ENCODE data around the gene ENOX1.

Gene ENOX1

GRCh38 chr13:43389573-43389972 lies 397.2 kb downstream of the ENOX1 start:
- no peak for DNase-seq

DNA sequence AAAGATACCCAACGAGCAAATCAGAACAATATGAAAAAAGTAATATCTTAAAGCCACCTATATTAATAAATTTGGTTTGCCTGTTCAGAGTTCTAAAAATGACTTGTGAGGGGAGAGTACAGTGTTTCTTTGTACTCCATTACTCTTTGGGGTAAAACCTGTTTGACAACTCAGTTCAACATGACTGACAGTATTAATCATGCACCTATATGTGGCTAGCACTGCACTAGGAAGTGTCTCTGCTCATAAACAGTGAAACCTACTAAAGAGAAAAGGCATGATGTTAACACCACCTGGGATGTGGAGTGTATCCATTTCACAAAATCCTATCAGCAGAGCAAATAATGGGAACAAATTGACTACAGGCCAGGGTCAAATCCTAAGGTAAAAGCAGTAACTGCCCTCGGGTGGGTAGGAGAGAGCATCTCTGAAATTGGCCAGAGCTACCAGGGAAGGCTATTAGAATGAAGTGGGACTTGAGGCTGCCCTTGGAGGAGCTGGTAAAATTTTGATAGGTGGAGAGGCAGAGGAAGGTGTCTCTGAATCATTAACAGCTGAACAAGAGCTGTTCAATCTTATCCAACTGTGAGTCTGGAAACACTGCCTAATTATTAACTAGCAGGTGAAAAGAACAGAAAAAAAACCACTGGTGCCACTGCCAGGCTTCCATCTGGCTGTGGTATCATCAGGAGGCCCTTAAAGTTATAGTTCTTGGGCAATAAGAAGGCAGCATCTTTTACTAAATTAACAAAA lies 398.3 kb downstream of the ENOX1 start:
- no peak for DNase-seq

DNA sequence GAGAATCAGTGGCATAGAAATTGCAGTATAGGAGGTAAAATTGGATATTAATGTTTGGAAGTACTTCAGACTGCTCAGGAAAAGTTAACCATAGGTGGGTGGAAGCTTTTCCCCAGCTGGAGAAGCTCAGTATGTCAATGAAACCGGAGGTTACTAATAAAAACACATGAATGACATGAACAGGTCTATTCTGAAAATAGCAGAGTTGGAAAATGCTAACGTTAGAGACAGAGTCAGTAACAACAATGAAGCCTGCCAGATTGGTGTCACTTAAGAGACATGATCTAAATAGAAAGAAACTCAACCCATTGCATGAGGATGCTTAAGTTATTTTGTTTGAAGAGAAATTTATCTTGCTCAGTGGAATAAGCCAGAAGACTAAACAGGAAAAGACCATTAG lies 398.9 kb downstream of the ENOX1 start:
- no peak for DNase-seq

- DNase-seq = no peak
Measured at GRCh38 chr13:43383498-43384165, 403.1 kb downstream of the ENOX1 start.

- DNase-seq = no peak
Measured at GRCh38 chr13:43379738-43380137, 407.0 kb downstream of the ENOX1 start.

DNA sequence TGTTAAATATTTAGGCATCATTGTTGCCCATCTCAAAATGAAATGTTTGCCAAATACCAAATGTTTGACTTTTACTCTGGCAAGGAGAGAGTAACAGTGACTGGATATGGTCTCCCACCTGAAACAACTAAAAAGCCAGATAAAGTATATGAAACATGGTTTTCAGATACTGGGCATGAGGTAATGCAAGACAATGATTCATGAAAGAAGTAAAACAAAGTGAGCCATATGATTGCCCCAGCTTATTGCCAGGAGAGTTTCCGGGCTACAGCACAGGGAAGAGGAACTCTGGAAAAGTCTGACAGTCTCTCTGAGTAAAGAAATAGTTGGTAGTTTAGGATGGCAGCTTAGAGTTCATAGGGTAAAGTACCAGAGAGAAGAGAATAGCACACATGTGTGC lies 408.8 kb downstream of the ENOX1 start:
- DNase-seq = no peak

GRCh38 chr13:43377149-43377548 lies 409.6 kb downstream of the ENOX1 start:
- DNase-seq = peak in 4 of 58 donors; percentile 18 to 33 (median 26)

GRCh38 chr13:43376596-43376995 lies 410.2 kb downstream of the ENOX1 start:
- no peak for DNase-seq

DNA sequence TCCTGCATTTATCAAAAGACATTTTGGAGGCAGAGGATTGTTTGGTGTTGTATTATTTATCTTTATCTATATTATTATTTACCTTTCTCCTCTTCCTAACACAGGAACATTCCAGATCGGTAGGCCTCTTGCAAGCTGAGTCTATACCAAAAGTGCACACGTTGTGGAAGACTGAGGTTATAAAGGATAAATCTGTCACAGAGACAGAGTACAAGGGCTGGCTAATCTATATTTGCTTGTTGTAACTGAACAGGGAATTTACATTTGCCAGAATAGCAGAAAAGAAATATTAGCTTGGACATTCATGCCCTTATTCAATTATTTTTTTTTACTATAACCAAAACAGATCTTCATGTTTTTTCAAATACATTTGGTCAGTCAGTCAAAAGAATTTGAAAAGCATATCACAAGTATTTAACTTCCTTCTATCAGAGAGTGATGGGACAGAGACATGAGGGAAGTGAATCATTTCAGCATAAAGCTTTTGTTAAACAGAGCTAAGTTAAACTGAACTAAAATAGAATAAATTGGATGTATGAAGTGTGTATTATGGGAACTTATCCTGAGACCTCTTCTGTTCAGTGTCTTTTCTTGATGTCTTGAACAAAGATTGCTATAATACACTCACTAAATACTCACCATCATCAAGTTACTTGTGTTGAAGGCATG lies 410.8 kb downstream of the ENOX1 start:
- DNase-seq = no peak

DNA sequence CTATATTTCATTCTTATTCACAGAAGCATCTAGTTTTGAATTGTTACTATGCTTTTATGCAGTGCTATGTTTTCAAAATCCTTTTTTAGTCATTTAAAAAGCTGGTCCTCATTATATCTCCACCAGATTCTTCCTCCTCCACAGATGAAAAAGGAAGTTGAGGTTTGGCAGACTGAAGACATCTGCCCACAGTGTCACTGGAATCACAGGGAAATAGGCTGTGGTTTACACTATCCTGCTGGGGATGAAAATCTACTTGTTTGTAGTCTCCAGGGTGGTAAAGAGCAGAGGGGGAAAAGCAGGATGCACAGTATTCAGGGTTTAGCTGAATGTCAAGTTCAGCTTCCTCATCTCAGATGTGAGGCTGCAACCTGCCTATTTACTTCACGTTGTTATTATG lies 412.2 kb downstream of the ENOX1 start:
- DNase-seq = peak in 1 of 58 donors; percentile 28

- no peak for DNase-seq
Measured at GRCh38 chr13:43373400-43373799, 413.4 kb downstream of the ENOX1 start.

DNA sequence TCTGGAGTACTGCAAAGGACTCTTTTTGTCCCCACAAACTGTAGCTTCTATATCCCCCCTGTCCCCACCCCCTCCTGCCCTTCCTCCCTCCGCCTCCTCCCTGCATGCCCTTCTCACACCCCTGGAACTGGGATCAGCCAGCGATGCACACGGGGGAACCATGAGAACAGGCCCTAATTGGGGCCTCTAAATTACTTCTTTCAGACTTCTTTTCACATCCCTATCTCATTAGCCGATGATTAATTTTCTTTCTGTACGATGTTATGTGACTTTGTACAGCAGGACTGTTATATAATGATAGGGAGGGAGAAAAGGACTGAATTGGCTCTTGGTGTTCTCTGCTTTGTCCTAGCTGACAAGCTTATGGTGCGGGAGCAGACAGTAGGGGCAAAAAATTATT lies 415.9 kb downstream of the ENOX1 start:
- no peak for DNase-seq

- no peak for DNase-seq
Measured at GRCh38 chr13:43369319-43369718, 417.5 kb downstream of the ENOX1 start.

- peak in 1 of 58 donors; percentile 32 for DNase-seq
Measured at GRCh38 chr13:43368003-43368402, 418.8 kb downstream of the ENOX1 start.

GRCh38 chr13:43365039-43365344 lies 421.8 kb downstream of the ENOX1 start:
- DNase-seq = no peak

GRCh38 chr13:43364210-43365038 lies 422.3 kb downstream of the ENOX1 start:
- DNase-seq = peak in 10 of 58 donors; percentile 9 to 69 (median 23)

DNA sequence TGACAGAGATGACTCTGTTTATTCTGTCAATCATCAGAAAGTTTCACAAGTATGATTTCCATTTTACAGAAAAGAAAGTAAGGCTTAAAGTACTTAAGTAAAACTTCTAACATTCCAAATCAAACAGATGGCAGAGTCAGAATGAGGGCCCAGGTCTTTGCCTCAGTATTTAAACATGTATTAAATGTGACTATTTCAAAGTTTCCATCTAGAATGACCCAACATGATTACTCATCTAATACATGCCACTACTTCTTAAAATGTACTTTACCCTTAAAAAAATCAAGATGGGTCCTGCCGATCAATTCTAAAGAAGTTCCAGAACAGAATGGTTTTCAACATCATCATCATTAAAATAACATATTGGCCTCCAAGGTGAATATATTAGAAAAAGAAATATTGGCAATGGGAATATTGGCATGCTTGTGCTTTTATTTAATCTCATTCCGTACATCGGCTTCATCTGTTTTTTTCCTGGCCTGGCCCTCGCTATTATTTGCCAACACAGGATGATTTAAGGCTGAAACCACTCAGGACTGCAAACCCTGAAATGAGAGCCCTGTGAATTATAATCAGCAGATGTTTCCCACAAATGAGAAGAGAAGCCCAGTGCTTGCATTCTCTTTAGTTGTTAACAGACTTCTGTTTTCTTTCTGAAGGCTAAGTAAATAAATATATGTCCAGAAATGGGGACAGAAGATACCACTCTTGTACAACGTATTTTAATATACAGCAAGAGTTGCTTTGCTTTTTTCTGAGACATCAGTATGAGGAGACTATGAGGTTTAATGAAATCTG lies 423.4 kb downstream of the ENOX1 start:
- DNase-seq = no peak

GRCh38 chr13:43362556-43362955 lies 424.2 kb downstream of the ENOX1 start:
- DNase-seq = no peak

GRCh38 chr13:43360892-43361610 lies 425.7 kb downstream of the ENOX1 start:
- DNase-seq = peak in 2 of 58 donors; percentile 30 to 39

- DNase-seq = no peak
Measured at GRCh38 chr13:43360171-43360570, 426.6 kb downstream of the ENOX1 start.
